ENCODE data around the gene ITGB3BP. TPM values are rescaled to one million over a fixed set of nuclear protein-coding genes. Genes with fewer than 3 reads are reported as not detected.

ITGB3BP gene
- total and polyA plus RNA-seq, 2 of the 4 experiments (the other 2 are of a cell fraction), result 8.1 to 11.9 TPM

DNA sequence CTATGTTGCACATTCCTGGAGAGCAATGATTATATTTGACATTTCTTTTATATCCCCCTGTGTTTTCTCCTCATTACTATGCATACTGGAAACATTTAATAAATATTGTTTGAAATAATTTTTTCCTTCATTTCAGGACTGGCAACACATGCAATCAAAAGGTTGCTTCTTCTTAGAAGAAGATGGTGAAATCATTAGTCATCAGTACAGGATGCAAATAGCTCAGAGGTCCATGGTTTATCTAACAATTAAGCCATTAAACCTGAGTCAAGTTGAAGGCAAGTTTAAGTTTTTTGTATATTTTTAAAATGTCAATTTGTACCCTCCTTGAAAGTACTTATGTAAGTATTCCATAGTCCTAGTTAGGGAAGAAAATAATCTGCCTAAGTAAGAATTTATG is 22.8 kb upstream of the ITGB3BP start:
- DNase-seq (peak; percentile 71), ATAC-seq (ENCODE audit: low read depth) (peak; percentile 64)
- Histone ChIP-seq H2BK15ac (ENCODE audit: low read depth, low read length) (no peak overlapping the region), H3K27me3 (ENCODE audit: control insufficient read depth, insufficient read depth, low read length) (no peaks in the 10 kb centered on the region), H3K18ac (ENCODE audit: low read depth, low read length) (no peak overlapping the region), H3K14ac (replicated peaks; ENCODE audit: low read depth, low read length) (no peak overlapping the region), H3K9ac (ENCODE audit: low read depth, low read length) (no peak overlapping the region), H3K4me1 (ENCODE audit: control insufficient read depth, insufficient read depth, low read length) (no peaks in the 10 kb centered on the region), H4K5ac (ENCODE audit: low read depth, low read length) (no peak overlapping the region), H3K4me2 (ENCODE audit: low read depth, low read length) (no peak overlapping the region), H2BK5ac (ENCODE audit: low read depth, low read length, poor library complexity, severe bottlenecking) (no peak overlapping the region), H2BK120ac (ENCODE audit: low read depth, low read length) (no peak overlapping the region), H3K56ac (ENCODE audit: extremely low read depth, insufficient read depth, low read length) (no peak overlapping the region), H4K20me1 (ENCODE audit: insufficient read depth, low read length) (no peaks in the 10 kb centered on the region), H4K91ac (ENCODE audit: insufficient read depth, low read depth, low read length) (no peak overlapping the region), H3K4ac (ENCODE audit: low read depth, low read length) (no peak overlapping the region), H3K23ac (ENCODE audit: low read depth, low read length) (no peak overlapping the region), H2AFZ (replicated peaks; ENCODE audit: low read length, poor library complexity) (no peak overlapping the region), H3K4me3 (ENCODE audit: insufficient read depth, low read depth, low read length) (no peak overlapping the region), H3K36me3 (ENCODE audit: control insufficient read depth, insufficient read depth, low read length) (no peaks in the 10 kb centered on the region), H2AK5ac (ENCODE audit: low read depth, low read length) (no peak overlapping the region), H3K27ac (ENCODE audit: insufficient read depth, low read length) (no peak overlapping the region), H2AK9ac (replicated peaks; ENCODE audit: low read depth, low read length, poor library complexity) (no peak overlapping the region), H4K8ac (ENCODE audit: low read depth in 2 of 2, low read length in 2 of 2) (no peak overlapping the region), H3K9me1 (ENCODE audit: insufficient read depth, low read length) (peaks cover 5% of the 10 kb centered on the region), H3K9me3 (ENCODE audit: control insufficient read depth, insufficient read depth, low read length) (no peaks in the 10 kb centered on the region), H2BK20ac (ENCODE audit: low read depth, low read length) (no peak overlapping the region), H3K79me1 (ENCODE audit: low read depth in 1 of 2, low read length in 2 of 2) (no peaks in the 10 kb centered on the region)
- POLR2A ChIA-PET (ENCODE audit: unreplicated experiment), result no interaction called here
- TF ChIP-seq CEBPB (IDR thresholded peaks at IDR 0.05; ENCODE audit: low read depth, low read length), result peak; percentile 72
- no peak for TF ChIP-seq RAD21 (IDR thresholded peaks at IDR 0.05; ENCODE audit: low read length)
- dilution Hi-C loops (cut with HindIII; ENCODE audit: low sequenced_read_pairs, unreplicated experiment) (no loop called here), intact Hi-C loops (cut with micrococcal nuclease) (no loop called here), in situ Hi-C loops (cut with MboI; ENCODE audit: low sequenced_read_pairs) (loop anchor here (25.0 kb wide), 1 partner anchor 708 kb away; no protein-coding TSS in a partner anchor)
- no TSS peak for BruUV-seq (replicated peaks)
- CTCF ChIA-PET, result interaction anchor here (0.6 kb wide), 1 partner anchor 301 kb away, joined by 4 read pairs; no protein-coding TSS in a partner anchor
